HL-60 (cell line): ENCODE results near the gene OR9Q2.

Experiments used
- DNase-seq, 2 experiments: peaks; one replicate each; pipeline ENCODE4 v3.0.0-alpha.2; 2010 to 2020; ENCODE audit warnings: low read depth in 1 of 2, low spot score in 1 of 2
- H3K27ac ChIP-seq: fragments of 250-450 bp; sonication (Bioruptor Pico); replicated peaks from 2 replicates; pipeline ENCODE4 v1.5.1; 2020; ENCODE audit warnings: mild to moderate bottlenecking, moderate library complexity
- H3K27me3 ChIP-seq: fragments of 250-450 bp; sonication (Bioruptor Pico); 2 replicates; pipeline ENCODE4 v1.5.1; 2021; ENCODE audit warnings: mild to moderate bottlenecking, moderate library complexity; ENCODE audit not compliant: insufficient read depth, poor library complexity, severe bottlenecking
- H3K4me3 ChIP-seq: replicated peaks from 2 replicates; pipeline ENCODE4 v1.5.1; 2011; ENCODE audit warnings: mild to moderate bottlenecking, control low read depth, low read length; ENCODE audit not compliant: insufficient read depth
- POLR2AphosphoS5 ChIP-seq: IDR thresholded peaks from 2 replicates; pipeline ENCODE4 v1.6.1; 2012; ENCODE audit warnings: low read depth
- SPI1 ChIP-seq: IDR thresholded peaks from 2 replicates; pipeline ENCODE4 v1.6.1; 2012; ENCODE audit warnings: low read depth, mild to moderate bottlenecking, borderline replicate concordance
- TF ChIP-seq, protein P1 (sequence below): IDR thresholded peaks from one replicate; pipeline ENCODE4 v1.5.1; 2011; ENCODE audit warnings: low read length, control low read depth, inconsistent platforms; ENCODE audit not compliant: insufficient read depth
- TF ChIP-seq, protein P2 (sequence below): IDR thresholded peaks from 2 replicates; pipeline ENCODE4 v1.6.1; 2012; ENCODE audit warnings: low read depth; ENCODE audit not compliant: insufficient replicate concordance

The OR9Q2 gene

DNA sequence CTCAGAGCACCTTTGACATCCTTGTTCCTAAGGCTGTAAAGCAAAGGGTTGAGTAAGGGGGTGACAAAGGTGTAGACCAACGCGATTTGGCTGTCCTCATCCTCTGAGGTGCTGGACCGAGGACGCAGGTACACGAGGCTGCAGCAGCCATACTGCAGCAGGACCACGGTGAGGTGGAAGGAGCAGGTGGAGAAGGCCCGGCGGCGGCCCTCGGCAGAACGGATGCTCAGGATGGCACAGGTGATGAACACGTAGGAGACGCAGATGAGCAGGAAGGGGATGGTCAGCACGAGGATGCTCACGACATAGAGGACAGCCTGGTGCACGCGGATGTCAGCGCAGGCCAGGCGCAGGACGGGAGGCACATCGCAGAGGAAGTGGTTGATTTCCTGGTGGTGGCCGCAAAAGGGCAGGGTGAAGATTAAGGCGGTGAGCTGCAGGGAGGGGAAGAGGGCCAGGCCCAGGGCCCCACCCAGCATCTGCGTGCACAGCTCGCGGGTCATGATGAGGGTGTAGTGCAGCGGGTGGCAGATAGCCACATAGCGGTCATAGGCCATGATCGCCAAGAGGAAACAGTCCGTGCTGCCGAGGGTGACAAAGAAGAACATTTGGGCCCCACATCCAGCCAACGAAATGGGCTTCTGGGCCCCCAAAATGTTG is 39.2 kb downstream of the OR9Q2 start:
- no peaks in the 10 kb centered on the region for H3K27me3 ChIP-seq
- TF ChIP-seq SPI1 (no peak), POLR2AphosphoS5 (no peak)
- TF ChIP-seq, protein P1, sequence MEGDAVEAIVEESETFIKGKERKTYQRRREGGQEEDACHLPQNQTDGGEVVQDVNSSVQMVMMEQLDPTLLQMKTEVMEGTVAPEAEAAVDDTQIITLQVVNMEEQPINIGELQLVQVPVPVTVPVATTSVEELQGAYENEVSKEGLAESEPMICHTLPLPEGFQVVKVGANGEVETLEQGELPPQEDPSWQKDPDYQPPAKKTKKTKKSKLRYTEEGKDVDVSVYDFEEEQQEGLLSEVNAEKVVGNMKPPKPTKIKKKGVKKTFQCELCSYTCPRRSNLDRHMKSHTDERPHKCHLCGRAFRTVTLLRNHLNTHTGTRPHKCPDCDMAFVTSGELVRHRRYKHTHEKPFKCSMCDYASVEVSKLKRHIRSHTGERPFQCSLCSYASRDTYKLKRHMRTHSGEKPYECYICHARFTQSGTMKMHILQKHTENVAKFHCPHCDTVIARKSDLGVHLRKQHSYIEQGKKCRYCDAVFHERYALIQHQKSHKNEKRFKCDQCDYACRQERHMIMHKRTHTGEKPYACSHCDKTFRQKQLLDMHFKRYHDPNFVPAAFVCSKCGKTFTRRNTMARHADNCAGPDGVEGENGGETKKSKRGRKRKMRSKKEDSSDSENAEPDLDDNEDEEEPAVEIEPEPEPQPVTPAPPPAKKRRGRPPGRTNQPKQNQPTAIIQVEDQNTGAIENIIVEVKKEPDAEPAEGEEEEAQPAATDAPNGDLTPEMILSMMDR, result no peak
- TF ChIP-seq, protein P2, sequence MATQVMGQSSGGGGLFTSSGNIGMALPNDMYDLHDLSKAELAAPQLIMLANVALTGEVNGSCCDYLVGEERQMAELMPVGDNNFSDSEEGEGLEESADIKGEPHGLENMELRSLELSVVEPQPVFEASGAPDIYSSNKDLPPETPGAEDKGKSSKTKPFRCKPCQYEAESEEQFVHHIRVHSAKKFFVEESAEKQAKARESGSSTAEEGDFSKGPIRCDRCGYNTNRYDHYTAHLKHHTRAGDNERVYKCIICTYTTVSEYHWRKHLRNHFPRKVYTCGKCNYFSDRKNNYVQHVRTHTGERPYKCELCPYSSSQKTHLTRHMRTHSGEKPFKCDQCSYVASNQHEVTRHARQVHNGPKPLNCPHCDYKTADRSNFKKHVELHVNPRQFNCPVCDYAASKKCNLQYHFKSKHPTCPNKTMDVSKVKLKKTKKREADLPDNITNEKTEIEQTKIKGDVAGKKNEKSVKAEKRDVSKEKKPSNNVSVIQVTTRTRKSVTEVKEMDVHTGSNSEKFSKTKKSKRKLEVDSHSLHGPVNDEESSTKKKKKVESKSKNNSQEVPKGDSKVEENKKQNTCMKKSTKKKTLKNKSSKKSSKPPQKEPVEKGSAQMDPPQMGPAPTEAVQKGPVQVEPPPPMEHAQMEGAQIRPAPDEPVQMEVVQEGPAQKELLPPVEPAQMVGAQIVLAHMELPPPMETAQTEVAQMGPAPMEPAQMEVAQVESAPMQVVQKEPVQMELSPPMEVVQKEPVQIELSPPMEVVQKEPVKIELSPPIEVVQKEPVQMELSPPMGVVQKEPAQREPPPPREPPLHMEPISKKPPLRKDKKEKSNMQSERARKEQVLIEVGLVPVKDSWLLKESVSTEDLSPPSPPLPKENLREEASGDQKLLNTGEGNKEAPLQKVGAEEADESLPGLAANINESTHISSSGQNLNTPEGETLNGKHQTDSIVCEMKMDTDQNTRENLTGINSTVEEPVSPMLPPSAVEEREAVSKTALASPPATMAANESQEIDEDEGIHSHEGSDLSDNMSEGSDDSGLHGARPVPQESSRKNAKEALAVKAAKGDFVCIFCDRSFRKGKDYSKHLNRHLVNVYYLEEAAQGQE, result no peak
- H3K4me3 ChIP-seq, result no peak overlapping the region
- H3K27ac ChIP-seq, result no peak overlapping the region
- no peak for DNase-seq
